CD4-positive, alpha-beta memory T cell (primary cell): ENCODE data around the gene PKN2. TPM values are rescaled to one million over a fixed set of nuclear protein-coding genes. Genes with fewer than 3 reads are reported as not detected.

Source experiments
- CTCF ChIA-PET: fragments of 350-600 bp; sonication (Branson Sonifier 250); formaldehyde crosslinking; loops from one replicate; lab custom pipeline; 2021; ENCODE audit warnings: inconsistent platforms; ENCODE audit not compliant: partially characterized antibody; lab: Charles Lee
- POLR2A ChIA-PET: fragments of 350-600 bp; sonication (Branson Sonifier 250); formaldehyde crosslinking; loops from one replicate; lab custom pipeline; 2021; ENCODE audit not compliant: partially characterized antibody; lab: Charles Lee
- DNase-seq, 5 donors: peaks; one replicate each; pipeline versions ENCODE4 v3.0.0 to v3.0.0-alpha.2; 2020 to 2022; ENCODE audit warnings: mixed read lengths in 1 of 5
- H3K27ac ChIP-seq: one replicate; pipeline ENCODE4 v1.7.0; 2013; ENCODE audit warnings: low read depth, low read length
- H3K27me3 ChIP-seq: 2 replicates; pipeline ENCODE4 v1.7.0; 2013; ENCODE audit warnings: mild to moderate bottlenecking, low read length, moderate library complexity; ENCODE audit not compliant: insufficient read depth
- H3K36me3 ChIP-seq: 2 replicates; pipeline ENCODE4 v1.7.0; 2013; ENCODE audit warnings: mild to moderate bottlenecking, low read length, moderate library complexity; ENCODE audit not compliant: insufficient read depth
- H3K4me1 ChIP-seq: 2 replicates; pipeline ENCODE4 v1.7.0; 2013; ENCODE audit warnings: mild to moderate bottlenecking, low read length, moderate library complexity; ENCODE audit not compliant: insufficient read depth
- H3K4me3 ChIP-seq, 2 donors: one replicate each; pipeline ENCODE4 v1.7.0; 2013; ENCODE audit warnings: low read length in 2 of 2, mild to moderate bottlenecking in 1 of 2
- H3K9me3 ChIP-seq, 2 donors: one replicate each; pipeline ENCODE4 v1.7.0; 2013; ENCODE audit warnings: low read length in 2 of 2, control low read depth in 1 of 2; ENCODE audit not compliant: control insufficient read depth in 1 of 2
- H3K27ac Mint-ChIP-seq, 7 donors: one replicate each; pipeline ENCODE4 v1.8.0; 2020 to 2021; ENCODE audit warnings: mixed read lengths in 7 of 7, mild to moderate bottlenecking in 6 of 7, inconsistent platforms in 3 of 7, moderate library complexity in 3 of 7
- H3K27me3 Mint-ChIP-seq, 2 donors: one replicate each; pipeline ENCODE4 v1.8.0; 2020 to 2021; ENCODE audit warnings: mixed read lengths in 2 of 2
- H3K36me3 Mint-ChIP-seq, 2 donors: one replicate each; pipeline ENCODE4 v1.8.0; 2020 to 2021; ENCODE audit warnings: mixed read lengths in 2 of 2, inconsistent platforms in 1 of 2, mild to moderate bottlenecking in 1 of 2
- H3K4me1 Mint-ChIP-seq, 4 donors: one replicate each; pipeline ENCODE4 v1.8.0; 2020 to 2021; ENCODE audit warnings: mixed read lengths in 4 of 4, mild to moderate bottlenecking in 1 of 4
- H3K4me3 Mint-ChIP-seq, 8 donors: one replicate each; pipeline ENCODE4 v1.8.0; 2020 to 2021; ENCODE audit warnings: mixed read lengths in 8 of 8, mild to moderate bottlenecking in 7 of 8, moderate library complexity in 6 of 8, inconsistent platforms in 3 of 8
- H3K9me3 Mint-ChIP-seq, 8 donors: one replicate each; pipeline ENCODE4 v1.8.0; 2020 to 2021; ENCODE audit warnings: mixed read lengths in 8 of 8, mild to moderate bottlenecking in 5 of 8, inconsistent platforms in 3 of 8, moderate library complexity in 1 of 8
- intact Hi-C: fragments of 100-400 bp; cut with micrococcal nuclease; formaldehyde crosslinking; loops from one replicate; pipeline ENCODE4 v1.15.1; 2023
- polyA plus RNA-seq, 2 donors: library from polyadenylated mRNA; unstranded; fragments of 300-500 nt; fragmentation: Illumina TruSeq; gene quantifications; one replicate each; pipeline ENCODE4 v1.2.3, GENCODE V29; 2021
- total RNA-seq, 2 experiments: library from RNA; stranded (reverse); gene quantifications; one replicate each; pipeline ENCODE4 v1.2.3, GENCODE V29; 2021

PKN2 gene
- total RNA-seq (10 to 100 TPM; 38.6 to 42.0 TPM), polyA plus RNA-seq (1 to 10 TPM; 6.0 to 8.0 TPM)

GRCh38 chr1:88683541-88684481 lies at the start of gene PKN2:
PKN2 (plus strand) TSS chr1:88684273; CDS start chr1:88684581, 308 bp downstream.
- H3K36me3 ChIP-seq: no peaks in the 10 kb centered on the region
- H3K27ac ChIP-seq: peak within 1 kb of the TSS; percentile 85
- peak within 1 kb of the TSS; percentile 95 to 99 (median 97) for H3K4me3 Mint-ChIP-seq
- H3K27ac Mint-ChIP-seq: peak within 1 kb of the TSS; percentile 96 to 99 (median 98)
- ChIA-PET CTCF (interaction anchor here (0.7 to 4.2 kb wide), 9 partner anchors 8 to 402 kb away, joined by 3 to 53 read pairs (median 4); partner anchors contain the start of gene GTF2B), POLR2A (interaction anchor here (0.6 to 3.1 kb wide), 17 partner anchors 9 to 1979 kb away, joined by 3 to 37 read pairs (median 3); partner anchors contain the start of genes GTF2B, HS2ST1, SELENOF and SH3GLB1)
- H3K36me3 Mint-ChIP-seq: peaks cover 0 to 16% of the 10 kb centered on the region in 2 donors
- H3K27me3 Mint-ChIP-seq: no peaks in the 10 kb centered on the region
- H3K4me1 Mint-ChIP-seq: peaks cover 15 to 58% (median 24%) of the 10 kb centered on the region in 4 donors
- peak; percentile 97 to 98 (median 98) for DNase-seq
- no peaks in the 10 kb centered on the region for H3K9me3 ChIP-seq
- H3K4me3 ChIP-seq: peak within 1 kb of the TSS; percentile 43 to 82
- no peaks in the 10 kb centered on the region for H3K9me3 Mint-ChIP-seq
- H3K4me1 ChIP-seq: peaks cover 39% of the 10 kb centered on the region
- intact Hi-C loops: loop anchor here (1.0 to 10.0 kb wide), 5 partner anchors 29 to 1979 kb away; partner anchors contain the start of genes GTF2B, LMO4, SH3GLB1 and ZNF326
- H3K27me3 ChIP-seq: no peaks in the 10 kb centered on the region

DNA sequence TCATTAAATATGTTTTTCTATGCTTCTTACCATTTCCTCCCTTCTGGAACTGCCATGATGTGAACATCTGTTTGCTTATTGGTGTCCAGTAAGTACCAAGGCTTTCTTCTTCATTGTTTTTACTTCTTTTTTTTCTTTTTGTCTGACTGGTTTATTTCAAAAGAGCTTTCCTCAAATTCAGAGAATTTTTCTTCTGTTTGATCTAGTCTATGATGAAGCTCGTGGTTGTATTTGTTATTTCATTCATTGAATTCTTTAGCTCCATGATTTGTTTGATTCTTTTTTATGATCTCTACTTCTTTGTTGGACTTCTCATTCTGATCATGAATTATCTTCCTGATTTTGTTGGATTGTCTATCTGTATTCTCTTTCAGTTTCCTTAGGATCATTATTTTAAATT lies 49.5 kb upstream of the PKN2 start:
- Histone ChIP-seq H3K9me3 (peaks cover 0 to 5% of the 10 kb centered on the region in 2 donors), H3K4me1 (no peaks in the 10 kb centered on the region), H3K36me3 (no peaks in the 10 kb centered on the region), H3K27ac (no peak overlapping the region), H3K4me3 (no peak overlapping the region), H3K27me3 (no peaks in the 10 kb centered on the region)
- ChIA-PET CTCF (no interaction called here), POLR2A (no interaction called here)
- peaks cover 0 to 56% (median 38%) of the 10 kb centered on the region in 8 donors for H3K9me3 Mint-ChIP-seq
- peaks cover 7 to 14% of the 10 kb centered on the region in 2 donors for H3K27me3 Mint-ChIP-seq
- H3K4me3 Mint-ChIP-seq: peak overlapping the region in 1 of 8 donors; percentile 36
- no peak for DNase-seq
- H3K27ac Mint-ChIP-seq: no peak overlapping the region
- intact Hi-C loops: no loop called here
- peaks cover 4 to 8% of the 10 kb centered on the region in 2 donors for H3K36me3 Mint-ChIP-seq
- no peaks in the 10 kb centered on the region for H3K4me1 Mint-ChIP-seq

GRCh38 chr1:88640060-88640459 lies 44.0 kb upstream of the PKN2 start:
- peaks cover 0 to 31% (median 23%) of the 10 kb centered on the region in 8 donors for H3K9me3 Mint-ChIP-seq
- H3K4me3 ChIP-seq: no peak overlapping the region
- H3K27ac Mint-ChIP-seq: no peak overlapping the region
- ChIA-PET CTCF (no interaction called here), POLR2A (no interaction called here)
- no peaks in the 10 kb centered on the region for H3K4me1 Mint-ChIP-seq
- H3K27ac ChIP-seq: no peak overlapping the region
- no peaks in the 10 kb centered on the region for H3K4me1 ChIP-seq
- H3K27me3 Mint-ChIP-seq: peaks cover 11 to 26% of the 10 kb centered on the region in 2 donors
- H3K4me3 Mint-ChIP-seq: no peak overlapping the region
- DNase-seq: no peak
- no peaks in the 10 kb centered on the region for H3K27me3 ChIP-seq
- H3K9me3 ChIP-seq: no peaks in the 10 kb centered on the region
- intact Hi-C loops: no loop called here
- H3K36me3 ChIP-seq: no peaks in the 10 kb centered on the region
- H3K36me3 Mint-ChIP-seq: peaks cover 4% of the 10 kb centered on the region in 2 donors

GRCh38 chr1:88645886-88646285 lies 38.2 kb upstream of the PKN2 start:
- POLR2A ChIA-PET: no interaction called here
- Mint-ChIP-seq H3K4me1 (no peaks in the 10 kb centered on the region), H3K36me3 (no peaks in the 10 kb centered on the region), H3K4me3 (no peak overlapping the region), H3K27me3 (peaks cover 9 to 14% of the 10 kb centered on the region in 2 donors), H3K27ac (no peak overlapping the region), H3K9me3 (no peaks in the 10 kb centered on the region)
- Histone ChIP-seq H3K4me3 (no peak overlapping the region), H3K4me1 (no peaks in the 10 kb centered on the region), H3K27me3 (no peaks in the 10 kb centered on the region), H3K27ac (no peak overlapping the region), H3K9me3 (no peaks in the 10 kb centered on the region), H3K36me3 (no peaks in the 10 kb centered on the region)
- intact Hi-C loops: no loop called here
- CTCF ChIA-PET: interaction anchor here (0.9 kb wide), 1 partner anchor 231 kb away, joined by 3 read pairs; no protein-coding TSS in a partner anchor
- DNase-seq: no peak

GRCh38 chr1:88646476-88647248 lies 37.4 kb upstream of the PKN2 start:
- H3K4me3 ChIP-seq: no peak overlapping the region

GRCh38 chr1:88647249-88647645 lies 36.8 kb upstream of the PKN2 start:
- Histone ChIP-seq H3K9me3 (no peaks in the 10 kb centered on the region), H3K4me1 (no peaks in the 10 kb centered on the region), H3K36me3 (no peaks in the 10 kb centered on the region), H3K27ac (no peak overlapping the region), H3K4me3 (no peak overlapping the region), H3K27me3 (no peaks in the 10 kb centered on the region)
- ChIA-PET CTCF (interaction anchor here (2.4 kb wide), 1 partner anchor 10 kb away, joined by 18 read pairs; no protein-coding TSS in a partner anchor), POLR2A (interaction anchor here (0.6 kb wide), 1 partner anchor 158 kb away, joined by 3 read pairs; no protein-coding TSS in a partner anchor)
- Mint-ChIP-seq H3K9me3 (no peaks in the 10 kb centered on the region), H3K36me3 (no peaks in the 10 kb centered on the region), H3K4me1 (no peaks in the 10 kb centered on the region), H3K27me3 (peaks cover 6 to 7% of the 10 kb centered on the region in 2 donors), H3K27ac (no peak overlapping the region), H3K4me3 (no peak overlapping the region)
- DNase-seq: no peak
- intact Hi-C loops: no loop called here

More at GRCh38 chr1:88646476-88647248, 37.4 kb upstream of the PKN2 start:
- Histone ChIP-seq H3K4me1 (no peaks in the 10 kb centered on the region), H3K27ac (no peak overlapping the region), H3K27me3 (no peaks in the 10 kb centered on the region), H3K36me3 (no peaks in the 10 kb centered on the region), H3K9me3 (no peaks in the 10 kb centered on the region)
- intact Hi-C loops: no loop called here
- ChIA-PET CTCF (interaction anchor here (0.9 to 2.4 kb wide), 2 partner anchors 11 to 230 kb away, joined by 3 to 18 read pairs; no protein-coding TSS in a partner anchor), POLR2A (interaction anchor here (0.6 kb wide), 1 partner anchor 159 kb away, joined by 3 read pairs; no protein-coding TSS in a partner anchor)
- Mint-ChIP-seq H3K27me3 (peaks cover 6 to 11% of the 10 kb centered on the region in 2 donors), H3K27ac (no peak overlapping the region), H3K4me3 (no peak overlapping the region), H3K9me3 (no peaks in the 10 kb centered on the region), H3K4me1 (no peaks in the 10 kb centered on the region), H3K36me3 (no peaks in the 10 kb centered on the region)
- DNase-seq: no peak
